Heart left ventricle (tissue), 13 donors: Measurements from ENCODE around the gene LYRM1.

ENCODE experiments used
- POLR2A ChIP-seq, 2 donors: fragments of 450-650 bp; IDR thresholded peaks; one replicate each; pipeline ENCODE4 v1.6.1; 2017; ENCODE audit warnings: antibody characterized with exemption in 2 of 2, mild to moderate bottlenecking in 2 of 2, moderate library complexity in 2 of 2
- TF ChIP-seq, protein P1 (sequence below), 12 donors: fragments of 200-600 bp; sonication (generic) in 4 of 12; IDR thresholded peaks; one replicate each; pipeline versions ENCODE4 v1.5.0 to v1.8.0; 2018 to 2022; ENCODE audit warnings: antibody characterized with exemption in 12 of 12, mild to moderate bottlenecking in 5 of 12
- donor health status: ischemic (EF 13 %, LVEDD 7.1; RV severe dilation, severe dysfunction).
- donor health status: DM: no; HTN: yes; CAD: no.
- donor health status: DM: no; HTN: no; CAD: no.
- donor health status: ischemic (EF 25% LVEDD 6.9; RV normal size, moderate dysfunction).
- donor health status: ischemic (EF 25% LVEDD 5.7; RV mildly dilated, moderate dysfunction).
- donor health status: ischemic (EF 35%, LVEDD 5.7; RV mildly dilated, moderate dysfunction).
- donor health status: nonischemic (EF 11% LVEDD 7.7; RV severe dilation, severe dysfunction).
- donor health status: DM: yes; HTN: yes; CAD: no.
- donor health status: PGD.
- donor health status: ischemic (EF 29% LVEDD 5.4; RV normal size, mild dysfunction).
- donor health status: nonischemic (EF 23%, LVEDD 6.1; RV moderate dilation, normal function).

DNA sequence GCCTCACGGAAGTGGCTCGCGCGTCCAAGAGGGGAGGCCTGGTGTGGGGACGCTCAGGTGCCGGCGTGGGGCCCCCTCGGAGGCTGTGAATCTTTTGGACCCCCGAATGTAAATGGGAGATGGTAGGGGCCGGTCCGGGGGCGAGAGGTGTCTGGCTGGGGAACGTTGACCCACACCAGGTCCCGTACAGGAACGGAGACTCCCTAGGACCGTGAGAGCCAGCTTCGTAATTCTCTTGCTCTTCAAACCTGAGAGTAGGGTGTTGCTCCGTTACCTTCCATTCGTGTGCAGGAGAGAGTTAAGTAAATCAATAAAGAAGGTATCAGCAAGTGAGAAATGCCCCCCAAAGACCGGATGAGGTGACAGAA is 481 bp downstream of the LYRM1 start:
- no peak for TF ChIP-seq POLR2A (IDR thresholded peaks at IDR 0.05)
- TF ChIP-seq, protein P1, sequence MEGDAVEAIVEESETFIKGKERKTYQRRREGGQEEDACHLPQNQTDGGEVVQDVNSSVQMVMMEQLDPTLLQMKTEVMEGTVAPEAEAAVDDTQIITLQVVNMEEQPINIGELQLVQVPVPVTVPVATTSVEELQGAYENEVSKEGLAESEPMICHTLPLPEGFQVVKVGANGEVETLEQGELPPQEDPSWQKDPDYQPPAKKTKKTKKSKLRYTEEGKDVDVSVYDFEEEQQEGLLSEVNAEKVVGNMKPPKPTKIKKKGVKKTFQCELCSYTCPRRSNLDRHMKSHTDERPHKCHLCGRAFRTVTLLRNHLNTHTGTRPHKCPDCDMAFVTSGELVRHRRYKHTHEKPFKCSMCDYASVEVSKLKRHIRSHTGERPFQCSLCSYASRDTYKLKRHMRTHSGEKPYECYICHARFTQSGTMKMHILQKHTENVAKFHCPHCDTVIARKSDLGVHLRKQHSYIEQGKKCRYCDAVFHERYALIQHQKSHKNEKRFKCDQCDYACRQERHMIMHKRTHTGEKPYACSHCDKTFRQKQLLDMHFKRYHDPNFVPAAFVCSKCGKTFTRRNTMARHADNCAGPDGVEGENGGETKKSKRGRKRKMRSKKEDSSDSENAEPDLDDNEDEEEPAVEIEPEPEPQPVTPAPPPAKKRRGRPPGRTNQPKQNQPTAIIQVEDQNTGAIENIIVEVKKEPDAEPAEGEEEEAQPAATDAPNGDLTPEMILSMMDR (IDR thresholded peaks at IDR 0.05), result no peak
